ENCODE data around the gene PIMREG.

GRCh38 chr17:6497496-6498221 is 53.4 kb downstream of the PIMREG start:
- TF ChIP-seq GATA2 (IDR thresholded peaks at IDR 0.05; ENCODE audit: low read depth, low read length) (no peak), GATA3 (IDR thresholded peaks at IDR 0.05; ENCODE audit: low read depth, low read length) (no peak)
